A549 (cell line): ENCODE results near the gene MSRB3. TPM values are rescaled to one million over a fixed set of nuclear protein-coding genes. Genes with fewer than 3 reads are reported as not detected.

Experiments
- ATAC-seq, 2 experiments: fragments of 200-7000 bp in 1 of 2; fragments of >200 bp in 1 of 2; cut with Nextera tagmentation in 1 of 2; cut with Tn5 transposase in 1 of 2; 3 replicates each; pipeline versions ENCODE4 v1.8.0 to v1.9.1; 2018 to 2020; ENCODE audit warnings: mild to moderate bottlenecking in 1 of 2, moderate library complexity in 1 of 2
- CTCF ChIA-PET: fragments of 300-600 bp; sonication (Branson Sonifier 250); formaldehyde crosslinking; extraction: SDS; loops from one replicate; lab custom pipeline; 2021; ENCODE audit warnings: antibody characterized with exemption, inconsistent platforms; lab: Yijun Ruan, JAX
- POLR2A ChIA-PET: fragments of 350-600 bp; formaldehyde crosslinking; extraction: SDS; loops from one replicate; lab custom pipeline; 2021; ENCODE audit warnings: antibody characterized with exemption, inconsistent platforms; lab: Yijun Ruan, JAX
- DNase-seq, 2 experiments: peaks; one replicate each; pipeline versions ENCODE4 v3.0.0 to v3.0.0-alpha.2; 2011 to 2016; ENCODE audit warnings: low read depth in 1 of 2, low spot score in 1 of 2
- FAIRE-seq: peaks from 2 replicates; lab custom pipeline; 2011; peaks lifted over from hg19 to GRCh38; lab: Jason Lieb, UNC
- H3K27ac ChIP-seq, 2 experiments: fragments of >200 bp; sonication (Bioruptor Twin); formaldehyde crosslinking; 3 replicates each; pipeline ENCODE4 v1.5.1; 2016 to 2017
- H3K4me1 ChIP-seq: fragments of >200 bp; sonication (Bioruptor Twin); formaldehyde crosslinking; 3 replicates; pipeline ENCODE4 v1.6.1; 2016
- H3K4me2 ChIP-seq: fragments of >200 bp; sonication (Bioruptor Twin); formaldehyde crosslinking; 3 replicates; pipeline ENCODE4 v1.6.1; 2016
- H3K4me3 ChIP-seq: fragments of >200 bp; sonication (Bioruptor Twin); formaldehyde crosslinking; 3 replicates; pipeline ENCODE4 v1.5.1; 2016
- H3K9me3 ChIP-seq: fragments of >200 bp; sonication (Bioruptor Twin); formaldehyde crosslinking; 3 replicates; pipeline ENCODE4 v1.6.1; 2016
- CBX8 ChIP-seq: fragments of 200-600 bp; sonication (generic); IDR thresholded peaks from 2 replicates; pipeline ENCODE4 v1.6.1; 2016
- CEBPB ChIP-seq, 2 experiments: fragments of >200 bp in 1 of 2; sonication (Bioruptor Twin) in 1 of 2; formaldehyde crosslinking in 1 of 2; IDR thresholded peaks; 2 replicates each; pipeline ENCODE4 v1.6.1; 2012 to 2016
- EHF ChIP-seq: fragments of 250-450 bp; sonication (Bioruptor Pico); IDR thresholded peaks from 2 replicates; pipeline ENCODE4 v1.5.0; 2020; ENCODE audit warnings: mild to moderate bottlenecking
- EHMT2 ChIP-seq: fragments of 200-600 bp; sonication (generic); IDR thresholded peaks from 2 replicates; pipeline ENCODE4 v1.6.1; 2016; ENCODE audit warnings: antibody characterized with exemption, low read depth, mild to moderate bottlenecking, moderate library complexity
- JUN ChIP-seq, 2 experiments: fragments of >200 bp; sonication (Bioruptor Twin); formaldehyde crosslinking; IDR thresholded peaks; 2 replicates in 1 of 2; 3 replicates in 1 of 2; pipeline ENCODE4 v1.6.1; 2016 to 2017
- JUNB ChIP-seq: fragments of >200 bp; sonication (Bioruptor Twin); formaldehyde crosslinking; IDR thresholded peaks from 2 replicates; pipeline ENCODE4 v1.6.1; 2016
- KDM5A ChIP-seq: fragments of 200-600 bp; sonication (generic); IDR thresholded peaks from 2 replicates; pipeline ENCODE4 v1.6.1; 2016; ENCODE audit warnings: antibody characterized with exemption, mild to moderate bottlenecking
- MAZ ChIP-seq: fragments of 150-350 bp; IDR thresholded peaks from 2 replicates; pipeline ENCODE4 v1.6.1; 2014; ENCODE audit warnings: antibody characterized with exemption, low read depth, low read length, borderline replicate concordance
- POLR2A ChIP-seq: IDR thresholded peaks from 2 replicates; pipeline ENCODE4 v1.6.1; 2012; ENCODE audit warnings: mild to moderate bottlenecking, low read length
- RARB ChIP-seq: fragments of 250-450 bp; sonication (Bioruptor Pico); IDR thresholded peaks from 2 replicates; pipeline ENCODE4 v1.8.0; 2021; ENCODE audit warnings: mild to moderate bottlenecking, moderate library complexity
- RNF2 ChIP-seq: fragments of 200-600 bp; sonication (generic); IDR thresholded peaks from 2 replicates; pipeline ENCODE4 v1.6.1; 2016; ENCODE audit warnings: low read depth, mild to moderate bottlenecking, antibody characterized with exemption, moderate library complexity, borderline replicate concordance
- SMC3 ChIP-seq: fragments of >200 bp; sonication (Bioruptor Twin); formaldehyde crosslinking; IDR thresholded peaks from 3 replicates; pipeline ENCODE4 v1.6.1; 2018; ENCODE audit warnings: inconsistent platforms
- SREBF2 ChIP-seq: fragments of 450-650 bp; IDR thresholded peaks from 2 replicates; pipeline ENCODE4 v1.6.1; 2014; ENCODE audit warnings: mild to moderate bottlenecking, moderate library complexity
- TP53 ChIP-seq: fragments of 250-450 bp; sonication (Bioruptor Pico); IDR thresholded peaks from 2 replicates; pipeline ENCODE4 v1.5.0; 2021; ENCODE audit warnings: mild to moderate bottlenecking, moderate library complexity
- ZNF302 ChIP-seq: fragments of 250-450 bp; sonication (Bioruptor Pico); IDR thresholded peaks from 2 replicates; pipeline ENCODE4 v1.9.0; 2021; ENCODE audit warnings: inconsistent platforms, mild to moderate bottlenecking, moderate library complexity
- ZSCAN20 ChIP-seq: fragments of 250-450 bp; sonication (Bioruptor Pico); IDR thresholded peaks from 2 replicates; pipeline ENCODE4 v1.8.0; 2022; ENCODE audit warnings: mild to moderate bottlenecking, moderate library complexity
- WGBS: methylation state at CpG from one replicate; pipeline ENCODE4 v1.1.6; 2017; ENCODE audit errors: missing lambda C conversion rate; 5-methylcytosine and 5-hydroxymethylcytosine counted together
- polyA plus RNA-seq, 4 experiments: library from polyadenylated mRNA; depleted of rRNA in 3 of 4; stranded (reverse); fragments of >200 nt; fragmentation: RNase III in 1 of 4; extraction: RNeasy Plus Mini Kit Qiagen cat#74134 plus additional on column Dnase treatment in 1 of 4; gene quantifications; 2 replicates in 3 of 4; 3 replicates in 1 of 4; pipeline ENCODE4 v1.2.3, GENCODE V29; 2011 to 2017
- TF ChIP-seq, protein P1 (sequence below): fragments of 150-350 bp; IDR thresholded peaks from 2 replicates; pipeline ENCODE4 v1.6.1; 2014; ENCODE audit warnings: low read depth, mild to moderate bottlenecking, low read length
- TF ChIP-seq, protein P2 (sequence below): fragments of 250-450 bp; sonication (Bioruptor Pico); IDR thresholded peaks from 2 replicates; pipeline ENCODE4 v1.5.0; 2021; ENCODE audit warnings: mild to moderate bottlenecking, moderate library complexity, borderline replicate concordance
- TF ChIP-seq, protein P3 (sequence below): fragments of 450-650 bp; IDR thresholded peaks from 2 replicates; pipeline ENCODE4 v1.6.1; 2014; ENCODE audit warnings: antibody characterized with exemption
- TF ChIP-seq, protein P4 (sequence below): fragments of 250-450 bp; sonication (Bioruptor Pico); IDR thresholded peaks from 2 replicates; pipeline ENCODE4 v1.5.0; 2020; ENCODE audit warnings: low read depth, mild to moderate bottlenecking, moderate library complexity

The MSRB3 gene
- polyA plus RNA-seq, 2 of the 4 experiments (the other 2 are of a cell fraction): 25.2 to 46.1 TPM

DNA sequence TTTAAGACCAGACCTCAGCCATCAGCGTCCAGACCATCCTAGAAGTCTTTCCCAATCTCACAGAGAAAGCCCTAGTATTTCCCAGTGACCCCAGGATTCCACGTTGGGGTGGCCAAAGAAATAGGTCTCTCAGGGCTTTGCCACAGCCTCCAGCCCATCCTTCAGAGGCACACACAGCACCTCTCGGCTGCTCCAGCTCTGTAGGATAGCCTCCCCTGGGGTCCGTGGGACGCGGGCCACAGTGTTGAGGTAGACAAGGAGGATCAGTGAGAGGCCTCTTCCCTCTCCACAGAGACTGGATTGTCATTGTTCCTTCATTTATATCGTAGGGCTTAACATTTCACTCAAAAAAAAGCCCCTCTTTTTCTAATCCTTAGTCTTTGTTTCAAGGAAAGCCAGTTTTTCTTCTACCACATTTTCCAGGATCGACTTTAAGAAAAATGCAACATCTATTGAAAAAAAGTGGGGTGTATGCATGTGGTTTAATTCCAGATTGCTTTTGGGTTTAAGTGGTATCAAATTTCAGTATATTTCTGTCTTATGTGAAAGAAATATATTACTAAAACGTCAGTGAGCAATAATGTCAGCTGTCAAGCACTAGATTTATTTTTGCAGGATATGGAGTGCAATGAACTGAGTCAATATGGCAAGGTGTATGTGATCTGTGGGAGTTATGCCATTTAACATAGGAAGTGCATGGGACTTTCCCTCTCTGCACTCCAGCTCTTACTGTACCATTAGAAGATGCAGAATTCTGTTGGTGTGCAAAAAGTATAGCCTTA is 187.5 kb downstream of the MSRB3 start:
- H3K27ac ChIP-seq: no peak overlapping the region
- no peak for DNase-seq

DNA sequence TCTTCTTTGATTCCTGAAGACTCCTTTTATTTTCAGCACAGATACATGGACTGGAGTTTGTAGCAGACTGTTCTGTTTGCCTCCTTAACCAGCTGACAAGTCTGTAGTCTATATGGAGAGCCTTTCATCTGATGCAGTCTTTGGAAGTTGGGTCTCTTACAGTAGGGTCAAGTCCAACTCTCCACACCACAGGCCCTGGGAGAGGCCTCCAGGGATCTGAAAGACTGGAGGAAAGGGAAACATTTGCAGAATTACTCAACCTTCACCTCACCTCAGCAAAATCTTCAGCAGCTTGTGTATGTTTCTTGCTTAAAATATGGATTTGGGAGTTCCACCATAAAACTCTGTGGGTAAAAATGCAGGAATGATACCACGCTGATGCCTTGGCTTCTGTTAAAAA is 188.4 kb downstream of the MSRB3 start:
- no peak overlapping the region for H3K4me2 ChIP-seq
- ATAC-seq: no peak

More for the DNA sequence above, 187.5 kb downstream of the MSRB3 start:
- 78% methylated on average over 9 of the region's 9 CpGs for WGBS
- ChIA-PET POLR2A (no interaction called here), CTCF (no interaction called here)
- TF ChIP-seq RNF2 (no peak), KDM5A (no peak), CBX8 (no peak)
- TF ChIP-seq, protein P1, sequence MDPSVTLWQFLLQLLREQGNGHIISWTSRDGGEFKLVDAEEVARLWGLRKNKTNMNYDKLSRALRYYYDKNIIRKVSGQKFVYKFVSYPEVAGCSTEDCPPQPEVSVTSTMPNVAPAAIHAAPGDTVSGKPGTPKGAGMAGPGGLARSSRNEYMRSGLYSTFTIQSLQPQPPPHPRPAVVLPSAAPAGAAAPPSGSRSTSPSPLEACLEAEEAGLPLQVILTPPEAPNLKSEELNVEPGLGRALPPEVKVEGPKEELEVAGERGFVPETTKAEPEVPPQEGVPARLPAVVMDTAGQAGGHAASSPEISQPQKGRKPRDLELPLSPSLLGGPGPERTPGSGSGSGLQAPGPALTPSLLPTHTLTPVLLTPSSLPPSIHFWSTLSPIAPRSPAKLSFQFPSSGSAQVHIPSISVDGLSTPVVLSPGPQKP: no peak
- no peak for ATAC-seq
- Histone ChIP-seq H3K4me2 (no peak overlapping the region), H3K4me1 (no peaks in the 10 kb centered on the region), H3K4me3 (no peak overlapping the region), H3K9me3 (no peaks in the 10 kb centered on the region)
- no peak for FAIRE-seq

DNA sequence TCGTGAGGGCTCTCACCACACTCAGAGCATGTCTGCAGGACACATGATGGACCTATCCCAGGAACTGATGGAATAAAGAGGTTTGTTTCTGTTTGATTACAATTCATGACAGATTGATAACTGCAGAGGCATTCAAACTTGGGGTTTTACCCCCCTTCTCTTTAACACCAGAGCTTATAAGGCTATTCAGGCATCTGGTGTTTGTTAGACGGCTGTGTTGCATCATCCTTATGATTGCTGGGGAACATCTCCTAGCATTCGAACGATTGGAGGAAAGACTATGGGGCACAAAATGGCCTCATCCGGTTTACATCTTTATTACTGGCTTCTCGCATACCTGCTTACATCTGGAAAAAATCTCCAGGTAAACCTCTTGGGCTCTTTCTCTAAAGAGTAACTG is 191.8 kb downstream of the MSRB3 start:
- no peak overlapping the region for H3K4me3 ChIP-seq
- H3K4me1 ChIP-seq: no peaks in the 10 kb centered on the region
- H3K4me2 ChIP-seq: no peak overlapping the region
- FAIRE-seq (no peak), DNase-seq (no peak), ATAC-seq (no peak)
- ChIA-PET POLR2A (no interaction called here), CTCF (interaction anchor here (1.4 kb wide), 1 partner anchor 45 kb away, joined by 3 read pairs; no protein-coding TSS in a partner anchor)
- TF ChIP-seq KDM5A (no peak), JUN (IDR thresholded peaks at IDR 0.05) (no peak)
- H3K9me3 ChIP-seq: no peaks in the 10 kb centered on the region
- H3K27ac ChIP-seq: no peak overlapping the region
- 77% methylated on average over 6 of the region's 6 CpGs for WGBS

More for the DNA sequence above, 188.4 kb downstream of the MSRB3 start:
- FAIRE-seq (no peak), DNase-seq (no peak)
- POLR2A ChIA-PET: no interaction called here
- no peak overlapping the region for H3K27ac ChIP-seq
- WGBS: 84% methylated on average over 1 of the region's 1 CpG
- no peaks in the 10 kb centered on the region for H3K4me1 ChIP-seq
- CTCF ChIA-PET: no interaction called here
- no peak for TF ChIP-seq CBX8
- TF ChIP-seq EHMT2: no peak
- TF ChIP-seq ZNF302: no peak
- no peak for TF ChIP-seq POLR2A
- TF ChIP-seq SREBF2: no peak
- no peak for TF ChIP-seq ZSCAN20
- H3K9me3 ChIP-seq: no peaks in the 10 kb centered on the region
- no peak overlapping the region for H3K4me3 ChIP-seq

DNA sequence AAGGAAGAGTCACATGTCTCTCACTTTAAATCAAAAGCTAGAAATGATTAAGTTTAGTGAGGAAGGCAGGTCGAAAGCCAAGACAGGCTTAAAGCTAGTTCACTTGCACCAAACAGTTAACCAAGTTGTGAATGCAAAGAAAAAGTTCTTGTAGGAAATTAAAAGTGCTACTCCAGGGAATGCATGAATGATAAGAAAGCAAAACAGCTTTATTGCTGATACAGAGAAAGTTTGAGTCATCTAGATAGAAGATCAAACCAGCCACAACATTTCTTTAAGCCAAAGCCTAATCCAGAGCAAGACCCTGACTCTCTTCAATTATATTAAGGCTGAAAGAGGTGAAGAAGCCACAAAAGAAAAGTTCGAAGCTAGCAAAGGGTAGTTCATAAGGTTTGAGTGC is 193.6 kb downstream of the MSRB3 start:
- POLR2A ChIA-PET: no interaction called here
- ATAC-seq (no peak), FAIRE-seq (no peak), DNase-seq (no peak)
- no peaks in the 10 kb centered on the region for H3K9me3 ChIP-seq
- H3K4me3 ChIP-seq: no peak overlapping the region
- H3K27ac ChIP-seq: no peak overlapping the region
- 38% methylated on average over 2 of the region's 2 CpGs for WGBS
- CTCF ChIA-PET: no interaction called here
- H3K4me1 ChIP-seq: no peaks in the 10 kb centered on the region
- no peak overlapping the region for H3K4me2 ChIP-seq
- TF ChIP-seq, protein P2, sequence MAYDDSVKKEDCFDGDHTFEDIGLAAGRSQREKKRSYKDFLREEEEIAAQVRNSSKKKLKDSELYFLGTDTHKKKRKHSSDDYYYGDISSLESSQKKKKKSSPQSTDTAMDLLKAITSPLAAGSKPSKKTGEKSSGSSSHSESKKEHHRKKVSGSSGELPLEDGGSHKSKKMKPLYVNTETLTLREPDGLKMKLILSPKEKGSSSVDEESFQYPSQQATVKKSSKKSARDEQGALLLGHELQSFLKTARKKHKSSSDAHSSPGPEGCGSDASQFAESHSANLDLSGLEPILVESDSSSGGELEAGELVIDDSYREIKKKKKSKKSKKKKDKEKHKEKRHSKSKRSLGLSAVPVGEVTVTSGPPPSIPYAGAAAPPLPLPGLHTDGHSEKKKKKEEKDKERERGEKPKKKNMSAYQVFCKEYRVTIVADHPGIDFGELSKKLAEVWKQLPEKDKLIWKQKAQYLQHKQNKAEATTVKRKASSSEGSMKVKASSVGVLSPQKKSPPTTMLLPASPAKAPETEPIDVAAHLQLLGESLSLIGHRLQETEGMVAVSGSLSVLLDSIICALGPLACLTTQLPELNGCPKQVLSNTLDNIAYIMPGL (CRISPR knock-in tag): no peak
- TF ChIP-seq, protein P3, sequence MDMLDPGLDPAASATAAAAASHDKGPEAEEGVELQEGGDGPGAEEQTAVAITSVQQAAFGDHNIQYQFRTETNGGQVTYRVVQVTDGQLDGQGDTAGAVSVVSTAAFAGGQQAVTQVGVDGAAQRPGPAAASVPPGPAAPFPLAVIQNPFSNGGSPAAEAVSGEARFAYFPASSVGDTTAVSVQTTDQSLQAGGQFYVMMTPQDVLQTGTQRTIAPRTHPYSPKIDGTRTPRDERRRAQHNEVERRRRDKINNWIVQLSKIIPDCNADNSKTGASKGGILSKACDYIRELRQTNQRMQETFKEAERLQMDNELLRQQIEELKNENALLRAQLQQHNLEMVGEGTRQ: no peak
- TF ChIP-seq EHF (no peak), POLR2A (no peak), JUNB (no peak), SMC3 (no peak), MAZ (no peak), CEBPB (IDR thresholded peaks at IDR 0.05) (no peak), TP53 (CRISPR knock-in tag) (no peak), RARB (CRISPR knock-in tag) (no peak), CBX8 (no peak)
- TF ChIP-seq, protein P4, sequence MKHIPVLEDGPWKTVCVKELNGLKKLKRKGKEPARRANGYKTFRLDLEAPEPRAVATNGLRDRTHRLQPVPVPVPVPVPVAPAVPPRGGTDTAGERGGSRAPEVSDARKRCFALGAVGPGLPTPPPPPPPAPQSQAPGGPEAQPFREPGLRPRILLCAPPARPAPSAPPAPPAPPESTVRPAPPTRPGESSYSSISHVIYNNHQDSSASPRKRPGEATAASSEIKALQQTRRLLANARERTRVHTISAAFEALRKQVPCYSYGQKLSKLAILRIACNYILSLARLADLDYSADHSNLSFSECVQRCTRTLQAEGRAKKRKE (CRISPR knock-in tag): no peak
